HEK293 (cell line): ENCODE data around the gene CNGB1.

Experiments used
- CTCF ChIA-PET: fragments of 350-600 bp; formaldehyde crosslinking; extraction: SDS; loops from one replicate; lab custom pipeline; 2021; ENCODE audit warnings: antibody characterized with exemption; lab: Yijun Ruan, JAX
- POLR2A ChIA-PET: fragments of 300-600 bp; formaldehyde crosslinking; extraction: SDS; loops from one replicate; lab custom pipeline; 2020; ENCODE audit warnings: antibody characterized with exemption, inconsistent platforms; lab: Yijun Ruan, JAX
- H3K27ac ChIP-seq: fragments of 200-500 bp; sonication (Bioruptor generic); 2 replicates; pipeline ENCODE4 v1.5.1; 2014; ENCODE audit warnings: low read depth, low read length, control low read depth, inconsistent platforms; ENCODE audit errors: extremely low read depth
- H3K36me3 ChIP-seq, 2 experiments: fragments of 200-500 bp in 1 of 2; sonication (Bioruptor generic) in 1 of 2; 1 replicate in 1 of 2; 2 replicates in 1 of 2; pipeline ENCODE4 v1.5.1; 2014 to 2017; ENCODE audit warnings: inconsistent platforms in 2 of 2, low read length in 2 of 2; ENCODE audit not compliant: control insufficient read depth in 2 of 2, insufficient read depth in 1 of 2
- H3K4me1 ChIP-seq: fragments of 200-500 bp; sonication (Bioruptor generic); 2 replicates; pipeline ENCODE4 v1.5.1; 2014; ENCODE audit warnings: mild to moderate bottlenecking, low read length, inconsistent platforms; ENCODE audit not compliant: control insufficient read depth, insufficient read depth
- H3K4me3 ChIP-seq: 2 replicates; pipeline ENCODE4 v1.5.1; 2011; ENCODE audit warnings: low read depth, mild to moderate bottlenecking, control low read depth, low read length, moderate library complexity
- H3K9me3 ChIP-seq: fragments of 200-500 bp; sonication (Bioruptor generic); 2 replicates; pipeline ENCODE4 v1.5.1; 2014; ENCODE audit warnings: low read depth, low read length, inconsistent platforms; ENCODE audit not compliant: control insufficient read depth, insufficient read depth
- EGR2 ChIP-seq: fragments of 450-650 bp; formaldehyde crosslinking; IDR thresholded peaks from 2 replicates; pipeline ENCODE4 v1.5.1; 2016; ENCODE audit warnings: low read depth, missing biosample characterization, missing genetic modification characterization
- GFI1B ChIP-seq: fragments of 450-650 bp; formaldehyde crosslinking; IDR thresholded peaks from 2 replicates; pipeline ENCODE4 v1.5.1; 2016; ENCODE audit warnings: missing biosample characterization, missing genetic modification characterization
- KLF1 ChIP-seq: fragments of 450-650 bp; formaldehyde crosslinking; IDR thresholded peaks from 2 replicates; pipeline ENCODE4 v1.5.1; 2016; ENCODE audit warnings: missing biosample characterization, missing genetic modification characterization
- KLF9 ChIP-seq: fragments of 450-650 bp; formaldehyde crosslinking; IDR thresholded peaks from 2 replicates; pipeline ENCODE4 v1.5.1; 2016; ENCODE audit warnings: missing biosample characterization, missing genetic modification characterization, low read depth
- OSR2 ChIP-seq: fragments of 450-650 bp; formaldehyde crosslinking; IDR thresholded peaks from 2 replicates; pipeline ENCODE4 v1.5.1; 2016; ENCODE audit warnings: missing biosample characterization, missing genetic modification characterization
- ZBTB1 ChIP-seq: fragments of 450-650 bp; formaldehyde crosslinking; IDR thresholded peaks from 2 replicates; pipeline ENCODE4 v1.5.1; 2016; ENCODE audit warnings: missing biosample characterization, missing genetic modification characterization
- ZNF132 ChIP-seq: fragments of 450-650 bp; formaldehyde crosslinking; IDR thresholded peaks from 2 replicates; pipeline ENCODE4 v1.5.1; 2017; ENCODE audit warnings: missing biosample characterization, missing genetic modification characterization, borderline replicate concordance
- ZNF16 ChIP-seq: fragments of 450-650 bp; formaldehyde crosslinking; IDR thresholded peaks from 2 replicates; pipeline ENCODE4 v1.5.1; 2016; ENCODE audit warnings: low read depth, missing biosample characterization, missing genetic modification characterization
- ZNF202 ChIP-seq: fragments of 450-650 bp; formaldehyde crosslinking; IDR thresholded peaks from 2 replicates; pipeline ENCODE4 v1.5.1; 2016; ENCODE audit warnings: missing biosample characterization, missing genetic modification characterization, borderline replicate concordance
- ZNF214 ChIP-seq: fragments of 450-650 bp; formaldehyde crosslinking; IDR thresholded peaks from 2 replicates; pipeline ENCODE4 v1.5.1; 2017; ENCODE audit warnings: missing biosample characterization, mild to moderate bottlenecking, missing genetic modification characterization, borderline replicate concordance
- ZNF239 ChIP-seq: fragments of 450-650 bp; formaldehyde crosslinking; IDR thresholded peaks from 2 replicates; pipeline ENCODE4 v1.5.1; 2016; ENCODE audit warnings: missing biosample characterization, missing genetic modification characterization
- ZNF324 ChIP-seq: fragments of 450-650 bp; formaldehyde crosslinking; IDR thresholded peaks from 2 replicates; pipeline ENCODE4 v1.5.1; 2016; ENCODE audit warnings: missing biosample characterization, missing genetic modification characterization
- ZNF354C ChIP-seq: fragments of 450-650 bp; formaldehyde crosslinking; IDR thresholded peaks from 2 replicates; pipeline ENCODE4 v1.5.1; 2016; ENCODE audit warnings: missing biosample characterization, missing genetic modification characterization, low read depth, borderline replicate concordance
- ZNF518A ChIP-seq: fragments of 450-650 bp; formaldehyde crosslinking; conservative IDR thresholded peaks from 2 replicates; pipeline ENCODE4 v1.5.1; 2016; ENCODE audit warnings: low read depth, missing biosample characterization, missing genetic modification characterization
- ZNF626 ChIP-seq: fragments of 450-650 bp; sonication (Bioruptor Pico); formaldehyde crosslinking; IDR thresholded peaks from 2 replicates; pipeline ENCODE4 v1.5.1; 2018; ENCODE audit warnings: missing biosample characterization, missing genetic modification characterization, inconsistent platforms
- ZNF677 ChIP-seq: fragments of 450-650 bp; IDR thresholded peaks from 2 replicates; pipeline ENCODE4 v1.5.0; 2018; ENCODE audit warnings: missing biosample characterization, mild to moderate bottlenecking, missing genetic modification characterization, moderate library complexity
- ZNF792 ChIP-seq: fragments of 450-650 bp; formaldehyde crosslinking; IDR thresholded peaks from 2 replicates; pipeline ENCODE4 v1.5.1; 2016; ENCODE audit warnings: missing biosample characterization, missing genetic modification characterization
- ZSCAN18 ChIP-seq: fragments of 450-650 bp; formaldehyde crosslinking; IDR thresholded peaks from 2 replicates; pipeline ENCODE4 v1.5.1; 2016; ENCODE audit warnings: missing biosample characterization, missing genetic modification characterization
- TF ChIP-seq, protein P1 (sequence below): fragments of 450-650 bp; formaldehyde crosslinking; IDR thresholded peaks from 2 replicates; pipeline ENCODE4 v1.5.1; 2016; ENCODE audit warnings: missing biosample characterization, missing genetic modification characterization

Gene CNGB1

GRCh38 chr16:57938936-57939871 lies 31.7 kb downstream of the CNGB1 start:
- Histone ChIP-seq H3K4me3 (no peak overlapping the region), H3K4me1 (no peaks in the 10 kb centered on the region)
- CTCF ChIA-PET = interaction anchor here (0.6 to 1.2 kb wide), 4 partner anchors 14 to 31 kb away, joined by 3 to 4 read pairs (median 3); no protein-coding TSS in a partner anchor
- TF ChIP-seq ZSCAN18 (tag by site-specific recombination) (no peak), EGR2 (tag by site-specific recombination) (peak; percentile 46; the same call in 1 of the 2 replicates)
- TF ChIP-seq, protein P1, sequence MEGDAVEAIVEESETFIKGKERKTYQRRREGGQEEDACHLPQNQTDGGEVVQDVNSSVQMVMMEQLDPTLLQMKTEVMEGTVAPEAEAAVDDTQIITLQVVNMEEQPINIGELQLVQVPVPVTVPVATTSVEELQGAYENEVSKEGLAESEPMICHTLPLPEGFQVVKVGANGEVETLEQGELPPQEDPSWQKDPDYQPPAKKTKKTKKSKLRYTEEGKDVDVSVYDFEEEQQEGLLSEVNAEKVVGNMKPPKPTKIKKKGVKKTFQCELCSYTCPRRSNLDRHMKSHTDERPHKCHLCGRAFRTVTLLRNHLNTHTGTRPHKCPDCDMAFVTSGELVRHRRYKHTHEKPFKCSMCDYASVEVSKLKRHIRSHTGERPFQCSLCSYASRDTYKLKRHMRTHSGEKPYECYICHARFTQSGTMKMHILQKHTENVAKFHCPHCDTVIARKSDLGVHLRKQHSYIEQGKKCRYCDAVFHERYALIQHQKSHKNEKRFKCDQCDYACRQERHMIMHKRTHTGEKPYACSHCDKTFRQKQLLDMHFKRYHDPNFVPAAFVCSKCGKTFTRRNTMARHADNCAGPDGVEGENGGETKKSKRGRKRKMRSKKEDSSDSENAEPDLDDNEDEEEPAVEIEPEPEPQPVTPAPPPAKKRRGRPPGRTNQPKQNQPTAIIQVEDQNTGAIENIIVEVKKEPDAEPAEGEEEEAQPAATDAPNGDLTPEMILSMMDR (tag by site-specific recombination) = 0 out of 2 replicates have a peak, but pooled peaks have one; percentile 21
- TF ChIP-seq, all 188 proteins: peak for 2
- H3K9me3 ChIP-seq = no peaks in the 10 kb centered on the region
- no peak overlapping the region for H3K27ac ChIP-seq
- no peaks in the 10 kb centered on the region for H3K36me3 ChIP-seq
- POLR2A ChIA-PET = no interaction called here

DNA sequence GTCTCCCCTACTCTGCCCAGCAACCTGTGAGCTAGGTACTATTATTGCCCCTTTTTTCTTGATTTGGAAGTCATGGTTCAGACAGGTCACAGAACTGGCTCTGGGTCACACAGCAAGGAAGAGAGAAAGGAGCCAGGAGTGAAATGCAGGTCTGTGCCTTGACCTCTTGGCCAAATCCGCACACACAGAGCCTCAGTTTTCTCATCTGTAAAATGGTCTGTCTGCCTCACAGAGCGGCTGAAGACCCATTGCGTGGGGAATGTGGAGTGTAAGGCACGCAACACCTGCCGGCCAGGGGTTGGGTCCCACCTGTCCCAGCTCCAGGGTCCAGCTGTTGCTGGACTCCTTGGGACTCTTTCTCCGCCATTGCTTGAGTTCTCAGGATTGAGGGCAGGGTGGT lies 32.4 kb downstream of the CNGB1 start:
- no peaks in the 10 kb centered on the region for H3K36me3 ChIP-seq
- TF ChIP-seq ZNF214 (tag by site-specific recombination) (no peak), ZNF677 (tag by site-specific recombination) (no peak), ZNF132 (tag by site-specific recombination) (no peak), ZNF626 (tag by site-specific recombination) (no peak), ZBTB1 (tag by site-specific recombination) (no peak), ZNF202 (tag by site-specific recombination) (no peak), ZNF354C (tag by site-specific recombination) (no peak), ZNF324 (tag by site-specific recombination) (no peak), ZNF16 (no peak), KLF9 (tag by site-specific recombination) (no peak), ZNF792 (tag by site-specific recombination) (no peak), ZNF518A (tag by site-specific recombination) (no peak), GFI1B (tag by site-specific recombination) (no peak), KLF1 (no peak), OSR2 (no peak), ZNF239 (tag by site-specific recombination) (no peak)
- no peak overlapping the region for H3K27ac ChIP-seq
- H3K4me3 ChIP-seq = no peak overlapping the region
- CTCF ChIA-PET = interaction anchor here (1.2 kb wide), 1 partner anchor 13 kb away, joined by 4 read pairs; no protein-coding TSS in a partner anchor
- POLR2A ChIA-PET = no interaction called here
- no peaks in the 10 kb centered on the region for H3K4me1 ChIP-seq
- no peaks in the 10 kb centered on the region for H3K9me3 ChIP-seq
